NCI-H2196 treated with DMSO at 0.1 percent for 48 hours (cell line): ENCODE measurements around the gene GLIPR1L1.

Experiments
- DNase-seq: peaks from one replicate; lab custom pipeline; 2025; ENCODE audit not compliant: unreplicated experiment; lab: John Stamatoyannopoulos, UW

GLIPR1L1 gene

DNA sequence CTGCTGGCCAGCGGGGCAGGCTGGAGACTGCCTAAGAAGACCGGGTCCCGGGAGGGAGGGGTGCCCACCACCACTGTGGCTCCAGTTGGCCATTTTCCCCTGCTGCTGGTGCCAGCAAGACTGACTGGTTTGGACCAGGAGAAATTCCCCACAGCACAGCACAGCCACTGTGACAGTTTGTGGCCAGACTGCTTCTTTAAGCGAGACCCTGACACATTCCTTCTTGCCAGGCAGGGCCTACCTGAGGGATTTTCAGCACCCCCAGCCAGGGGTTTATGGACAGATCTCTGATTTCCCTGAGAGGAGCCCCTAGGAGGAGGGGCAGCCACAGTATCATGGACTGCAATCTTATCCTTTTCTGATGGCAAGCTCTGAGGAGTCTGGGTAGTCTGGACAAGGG, 15.5 kb downstream of the GLIPR1L1 start:
- DNase-seq = no peak

DNA sequence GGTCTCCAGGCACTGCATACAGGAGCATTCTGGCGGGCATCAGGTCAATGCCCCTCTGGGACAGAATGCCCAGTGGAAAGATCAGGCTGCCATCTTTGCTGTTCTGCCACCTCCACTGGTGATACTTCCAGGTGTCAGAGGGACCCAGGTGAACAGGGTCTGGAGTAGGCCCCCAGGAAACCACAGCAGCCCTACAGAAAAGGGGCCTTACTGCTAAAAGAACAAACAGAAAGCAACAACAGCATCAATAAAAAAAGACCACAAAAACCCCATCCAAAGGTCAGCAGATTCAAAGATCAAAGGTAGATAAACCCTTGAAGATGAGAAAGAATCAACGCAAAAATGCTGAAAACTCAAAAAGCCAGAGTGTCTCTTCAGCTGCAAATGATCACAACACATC, 15.9 kb downstream of the GLIPR1L1 start:
- no peak for DNase-seq

DNA sequence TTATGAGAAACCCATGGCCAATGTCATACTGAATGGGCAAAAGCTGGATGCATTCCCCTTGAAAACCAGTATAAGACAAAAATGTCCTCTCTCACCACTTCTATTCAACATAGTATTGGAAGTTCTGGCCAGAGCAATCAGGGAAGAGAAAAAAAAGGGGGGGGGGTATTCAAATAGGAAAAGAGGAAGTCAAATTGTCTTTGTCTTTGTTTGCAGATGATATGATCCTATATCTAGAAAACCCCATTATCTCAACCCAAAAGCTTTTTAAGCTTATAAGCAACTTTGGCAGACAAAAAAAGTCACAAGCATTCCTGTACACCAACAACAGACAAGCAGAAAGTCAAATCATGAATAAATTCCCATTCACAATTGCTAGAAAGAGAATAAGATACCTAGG, 19.5 kb downstream of the GLIPR1L1 start:
- DNase-seq = no peak

DNA sequence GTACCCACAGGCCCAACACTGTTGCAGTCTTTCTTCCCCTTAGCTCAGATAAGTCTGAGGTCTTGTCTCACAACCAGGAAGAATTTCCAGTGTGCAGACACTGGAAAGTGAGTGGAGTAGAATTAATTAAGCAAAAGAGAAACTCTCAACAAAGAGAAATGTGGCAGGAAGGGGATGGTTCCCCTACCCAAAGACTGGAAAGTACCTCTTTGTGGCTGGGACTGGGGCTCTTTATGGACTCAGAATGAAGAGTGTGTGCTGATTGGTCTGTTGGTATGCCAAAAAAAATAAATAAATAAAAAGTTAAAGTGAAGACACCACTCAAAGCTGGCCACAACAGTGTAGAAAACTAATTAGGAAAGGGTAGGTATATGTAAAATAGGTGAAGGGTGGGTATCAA, 26.4 kb downstream of the GLIPR1L1 start:
- DNase-seq = no peak

DNA sequence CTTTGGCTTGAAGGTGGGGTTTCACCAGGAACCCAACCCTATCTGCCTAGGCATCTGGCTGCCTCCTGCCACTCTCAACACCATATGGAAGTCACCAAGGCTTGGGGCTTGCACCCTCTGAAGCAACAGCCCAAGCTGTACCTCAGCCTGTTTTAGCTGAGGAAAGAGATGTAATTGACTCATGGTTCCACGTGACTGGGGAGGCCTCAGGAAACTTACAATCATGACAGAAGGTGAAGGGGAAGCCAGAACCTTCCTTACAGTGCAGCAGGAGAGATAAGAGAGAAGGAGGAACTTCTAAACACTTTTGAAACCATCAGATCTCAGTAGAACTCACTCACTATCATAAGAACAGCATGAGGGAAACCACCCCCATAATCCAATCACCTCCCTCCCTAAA, 26.9 kb downstream of the GLIPR1L1 start:
- DNase-seq = no peak

DNA sequence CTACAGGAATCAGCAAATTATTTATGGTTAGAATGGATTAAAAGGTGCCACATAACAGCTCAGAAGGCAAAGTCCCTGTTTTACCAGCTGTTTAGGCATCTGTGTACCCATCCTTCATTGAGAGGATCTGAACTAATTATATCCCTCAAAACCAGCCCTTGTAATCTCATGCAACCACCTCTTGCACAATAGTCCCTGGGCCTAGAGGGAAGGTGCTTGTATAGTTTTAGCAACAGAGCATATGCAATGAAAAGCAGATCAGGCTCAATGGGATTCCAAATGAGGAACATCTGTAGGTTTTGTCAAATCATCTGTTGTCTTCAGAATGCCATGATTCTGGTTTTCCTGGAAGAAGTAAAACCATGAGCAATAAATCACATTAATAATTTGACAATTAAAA, 30.4 kb downstream of the GLIPR1L1 start:
- DNase-seq = no peak

DNA sequence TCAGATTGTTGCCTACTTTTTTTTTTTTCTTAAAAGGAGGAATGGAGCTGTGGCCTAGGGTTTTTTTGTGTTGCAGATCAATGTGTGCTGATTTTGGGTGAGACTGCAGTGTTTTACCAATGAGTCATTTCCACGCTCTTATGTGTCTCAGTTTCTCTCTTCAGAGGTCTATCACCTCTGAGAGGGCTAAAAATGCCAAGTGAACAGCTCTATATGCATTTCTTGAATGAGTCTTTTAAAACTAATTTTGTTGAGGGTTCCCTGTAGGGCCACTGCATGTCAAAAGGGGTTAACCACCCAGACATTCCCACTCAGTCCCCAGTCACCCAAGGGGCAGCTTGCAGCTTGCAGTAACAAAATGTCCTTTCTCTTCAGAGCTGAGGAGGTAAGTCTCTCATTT, 32.2 kb downstream of the GLIPR1L1 start:
- DNase-seq = no peak

DNA sequence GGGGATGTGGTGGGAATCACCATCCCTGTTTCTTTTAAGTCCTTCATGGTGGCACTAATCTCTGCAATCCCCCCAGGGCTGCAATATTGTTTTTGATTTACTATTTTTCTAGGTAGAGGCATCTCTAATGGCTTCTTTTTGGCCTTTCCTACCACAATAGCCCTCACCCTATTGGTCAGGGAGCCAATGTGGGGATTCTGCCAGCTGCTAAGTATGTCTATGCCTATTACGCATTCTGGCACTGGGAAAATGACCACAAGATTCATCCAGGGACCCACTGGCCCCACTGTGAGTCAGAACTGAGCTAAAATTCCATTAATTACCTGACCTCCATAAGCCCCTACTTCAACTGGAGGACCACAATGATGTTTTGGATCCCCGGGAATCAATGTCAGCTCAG, 40.5 kb downstream of the GLIPR1L1 start:
- DNase-seq = no peak

DNA sequence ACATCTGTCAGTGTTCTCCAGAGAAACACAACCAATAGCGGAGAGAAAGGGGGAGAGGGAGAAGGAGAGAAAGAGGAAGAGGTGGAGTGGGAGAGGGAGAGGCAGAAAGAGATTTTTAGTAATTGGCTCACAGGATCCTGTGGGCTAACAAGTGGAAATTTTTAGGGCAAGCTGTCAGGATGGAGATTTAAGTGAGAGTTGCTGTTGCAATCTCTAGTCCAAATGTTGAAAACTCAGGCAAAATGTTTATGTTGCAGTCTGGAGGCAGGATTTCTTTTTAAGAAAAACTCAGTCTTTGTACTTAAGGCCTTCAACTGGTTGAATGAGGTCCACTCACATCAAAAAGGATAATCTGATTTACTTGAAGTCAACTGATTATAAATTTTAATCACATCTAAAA, 43.9 kb downstream of the GLIPR1L1 start:
- DNase-seq = no peak

DNA sequence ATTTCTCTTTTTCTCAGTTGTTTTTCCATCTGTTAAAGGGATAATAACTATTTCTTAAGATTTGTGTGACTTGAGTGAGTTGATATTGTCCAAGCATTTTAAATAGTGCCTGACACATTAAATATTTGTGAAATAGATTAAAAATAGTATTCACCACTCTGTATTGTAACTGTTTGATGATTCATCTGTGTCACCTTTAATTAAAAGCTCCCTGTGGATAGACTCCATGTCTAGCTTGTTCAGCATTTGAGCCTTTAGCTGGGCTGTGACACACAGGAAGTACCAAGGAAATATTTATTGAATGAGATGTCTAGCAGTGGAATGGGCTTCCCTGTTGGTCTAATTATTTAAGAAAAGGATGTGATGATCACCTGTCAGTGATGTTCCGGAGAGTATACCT, 54.6 kb downstream of the GLIPR1L1 start:
- no peak for DNase-seq

DNA sequence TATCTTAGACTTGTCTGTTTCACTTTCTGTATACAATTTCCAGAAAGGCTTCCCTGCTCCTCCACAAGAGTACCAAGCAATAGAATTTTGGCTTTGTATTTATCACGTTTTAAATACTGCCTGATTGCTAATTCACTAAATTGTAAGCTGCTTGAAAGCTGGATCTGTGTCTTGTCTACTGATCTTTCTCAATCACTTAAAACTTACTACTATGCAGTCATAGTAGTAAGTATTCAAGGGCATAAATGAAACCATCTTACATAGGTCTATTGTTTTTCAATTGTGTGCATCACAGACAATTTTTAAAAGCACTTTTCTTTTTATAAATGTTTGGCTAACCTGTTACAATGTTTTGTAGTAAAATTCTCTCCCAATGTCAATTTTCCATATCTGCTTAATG, 55.2 kb downstream of the GLIPR1L1 start:
- no peak for DNase-seq

DNA sequence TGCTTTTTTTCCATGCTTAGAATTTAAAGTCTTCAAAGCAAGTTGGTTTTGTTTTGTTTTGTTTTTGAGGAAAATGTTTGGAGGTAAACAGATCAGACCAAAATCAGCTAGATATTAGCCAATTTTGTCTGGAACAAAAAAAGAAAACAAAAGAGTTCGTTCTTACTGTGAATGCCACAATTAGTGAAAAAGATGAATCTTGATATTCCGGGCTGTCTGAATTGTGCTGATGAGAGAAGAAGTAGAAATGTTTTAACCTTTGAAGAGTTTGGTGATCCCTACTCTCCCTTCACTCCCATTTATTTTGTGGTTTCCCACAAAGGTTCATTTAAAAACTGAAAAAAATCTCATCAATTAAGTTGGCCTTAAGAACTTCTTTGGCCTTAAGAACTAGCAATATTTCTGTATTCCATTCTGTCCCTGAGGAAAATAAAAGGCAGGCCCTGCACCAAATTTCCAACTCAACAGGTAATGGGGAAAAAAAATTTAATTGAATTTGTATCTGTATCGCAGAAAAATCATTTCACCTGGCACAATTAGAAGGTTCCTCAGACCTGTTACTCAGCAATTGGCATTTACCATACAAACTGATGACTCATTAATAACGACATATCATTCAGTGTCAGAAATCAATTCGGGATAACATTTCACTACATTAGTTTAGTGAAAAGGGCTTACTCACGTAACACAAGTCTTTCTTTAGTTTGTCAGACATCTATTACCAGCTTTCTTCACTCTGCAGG, 55.9 kb downstream of the GLIPR1L1 start:
- no peak for DNase-seq

DNA sequence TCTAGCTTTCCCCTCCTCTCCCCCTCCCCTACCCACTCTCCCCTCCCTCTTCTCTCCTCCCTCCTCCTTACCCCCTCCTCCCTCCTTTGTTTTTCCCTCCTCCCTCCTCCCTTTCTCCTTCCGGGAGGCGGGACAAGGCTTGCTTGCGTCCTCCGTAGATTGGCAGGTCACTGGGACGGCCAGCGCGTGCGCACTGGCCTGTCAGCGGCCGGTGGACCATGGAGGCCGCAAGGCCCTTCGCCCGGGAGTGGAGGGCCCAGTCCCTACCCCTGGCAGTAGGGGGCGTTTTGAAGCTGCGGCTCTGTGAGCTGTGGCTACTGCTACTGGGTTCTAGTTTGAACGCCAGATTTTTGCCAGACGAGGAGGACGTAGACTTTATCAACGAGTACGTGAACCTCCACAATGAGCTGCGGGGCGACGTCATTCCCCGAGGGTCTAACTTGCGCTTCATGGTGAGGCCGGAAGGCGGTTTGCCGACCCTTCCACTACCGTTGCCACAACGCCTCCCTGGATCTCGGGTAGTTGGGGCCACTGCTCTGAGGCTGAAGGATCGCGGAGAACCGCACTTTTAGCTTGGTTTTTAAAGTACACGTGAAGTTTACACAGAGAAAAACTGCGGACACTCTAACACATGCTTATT, 56.5 kb downstream of the GLIPR1L1 start, which contains the start of gene GLIPR1L2:
Gene GLIPR1L2 (plus strand): TSS at position 191 of the 640 bp plus-strand sequence. CDS start 28 bp downstream, at position 219.
- DNase-seq = peak; percentile 93

DNA sequence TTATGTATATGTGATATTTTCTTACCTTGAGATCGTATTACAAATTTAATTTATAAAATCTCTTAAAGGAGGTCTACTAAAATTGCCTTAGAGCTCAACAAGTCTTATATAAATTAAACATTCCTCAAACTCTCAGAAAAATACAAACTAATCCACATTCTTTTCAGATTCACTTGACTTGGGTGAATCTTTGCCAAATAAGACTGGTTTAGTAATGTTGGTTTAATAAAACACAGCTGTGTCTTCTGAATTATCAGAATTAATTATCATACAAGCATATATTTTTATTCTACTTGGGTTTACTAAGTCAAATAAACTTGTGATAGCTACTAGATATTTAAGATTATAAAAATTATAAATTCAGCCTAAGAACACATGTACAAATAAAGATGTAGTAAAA, 69.8 kb downstream of the GLIPR1L1 start:
- DNase-seq = no peak

DNA sequence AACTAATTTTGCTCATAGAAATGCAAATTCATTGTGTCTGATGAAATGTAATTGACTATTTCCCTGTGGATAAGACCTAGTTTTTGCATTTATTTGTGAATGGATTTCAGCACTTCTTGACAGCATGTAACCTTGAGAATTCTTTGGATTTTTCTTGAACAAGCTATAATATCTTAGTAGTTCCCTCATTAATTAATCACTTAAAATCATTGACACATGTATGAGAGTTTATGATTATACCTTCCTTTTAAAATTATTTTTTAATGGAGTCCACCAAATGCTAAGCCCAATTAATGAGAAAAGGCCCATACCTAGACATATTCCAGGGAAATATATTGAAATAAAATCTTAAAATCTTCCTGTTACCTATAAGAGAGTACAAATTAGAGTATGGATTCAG, 73.2 kb downstream of the GLIPR1L1 start:
- no peak for DNase-seq

DNA sequence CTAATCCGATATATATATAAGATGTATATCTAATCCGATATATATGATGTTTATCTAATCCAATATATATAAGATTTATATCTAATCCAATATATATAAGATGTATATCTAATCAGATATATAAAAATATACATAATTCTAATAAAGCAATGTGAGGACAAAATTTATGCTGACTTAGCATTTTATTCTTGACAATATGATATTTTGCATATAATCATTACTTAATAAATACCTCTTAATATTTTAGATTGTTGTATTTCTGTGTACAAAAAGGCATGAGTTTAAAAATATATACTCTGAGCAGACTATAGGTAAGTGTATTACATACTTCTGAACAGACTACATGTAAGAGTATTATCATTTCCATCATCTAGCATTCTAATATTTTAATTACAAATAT, 75.4 kb downstream of the GLIPR1L1 start:
- DNase-seq = no peak

DNA sequence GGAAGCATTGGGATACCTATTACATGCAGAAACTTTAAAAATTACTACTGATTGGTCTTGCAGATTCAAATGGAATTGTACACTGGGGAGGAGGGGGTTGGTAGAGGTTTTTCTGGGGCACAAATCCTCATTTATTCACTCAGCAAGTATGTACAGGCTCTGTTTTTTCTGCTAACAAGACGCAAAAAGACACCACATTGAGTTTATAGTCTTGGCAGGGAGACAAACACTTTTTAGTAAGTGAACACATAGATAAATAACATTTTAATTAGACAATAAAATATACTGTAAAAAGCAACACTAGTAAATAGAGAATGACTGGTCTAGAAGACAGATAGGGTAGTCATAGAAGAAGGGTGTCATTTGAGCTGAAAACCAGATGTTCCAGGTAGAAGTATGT, 80.2 kb downstream of the GLIPR1L1 start:
- no peak for DNase-seq

DNA sequence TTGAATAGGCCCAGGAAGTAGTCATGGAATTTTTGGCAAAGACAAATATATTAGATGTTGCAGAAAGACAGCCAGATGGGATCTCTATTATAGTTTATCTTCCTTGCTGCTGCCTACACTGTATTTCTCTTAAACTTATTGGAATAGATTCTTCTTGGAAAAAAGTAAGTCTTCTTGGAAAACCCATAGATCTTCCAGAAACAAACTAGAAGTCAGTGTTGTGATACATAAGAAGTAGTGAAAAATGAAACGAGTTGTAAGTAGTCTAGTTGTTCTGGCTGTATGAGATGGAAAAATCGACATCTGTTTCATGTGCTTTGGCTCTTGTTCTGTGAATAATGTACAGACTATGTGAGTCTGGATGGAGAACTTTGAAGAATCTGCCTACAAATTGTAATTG, 85.4 kb downstream of the GLIPR1L1 start:
- DNase-seq = no peak
